Mesothelial cell of epicardium (in vitro differentiated cells): ENCODE measurements around the gene THEMIS. TPM values are rescaled to one million over a fixed set of nuclear protein-coding genes. Genes with fewer than 3 reads are reported as not detected.
"Not testable (repeated sequence)": the region's sequence is repeated elsewhere in the genome, so short reads cannot be mapped to it uniquely, and the experiment has no call there.

Source experiments
- DNase-seq, 2 experiments: peaks; one replicate each; pipeline ENCODE4 v3.0.0; 2021; ENCODE audit warnings: low spot score in 2 of 2; ENCODE audit not compliant: unreplicated experiment in 2 of 2
- H3K27ac Mint-ChIP-seq: 2 replicates; pipeline ENCODE4 v1.8.0; 2021; ENCODE audit warnings: mixed read lengths
- H3K27me3 Mint-ChIP-seq: 2 replicates; pipeline ENCODE4 v1.8.0; 2021; ENCODE audit warnings: low read depth, mixed read lengths
- H3K36me3 Mint-ChIP-seq: 2 replicates; pipeline ENCODE4 v1.8.0; 2021; ENCODE audit warnings: mixed read lengths
- H3K4me1 Mint-ChIP-seq: 2 replicates; pipeline ENCODE4 v1.8.0; 2021; ENCODE audit warnings: mixed read lengths
- H3K4me3 Mint-ChIP-seq: 2 replicates; pipeline ENCODE4 v1.8.0; 2021; ENCODE audit warnings: mild to moderate bottlenecking, moderate library complexity, mixed read lengths
- H3K9me3 Mint-ChIP-seq: 2 replicates; pipeline ENCODE4 v1.8.0; 2021; ENCODE audit warnings: mixed read lengths
- total RNA-seq: library from RNA; stranded (reverse); gene quantifications from 3 replicates; pipeline ENCODE4 v1.2.1, GENCODE V29; 2021
- TF ChIP-seq, protein P1 (sequence below): fragments of 200-600 bp; sonication (generic); IDR thresholded peaks from one replicate; pipeline ENCODE4 v1.5.0; 2021; ENCODE audit warnings: antibody characterized with exemption; ENCODE audit not compliant: unreplicated experiment

Gene THEMIS
- total RNA-seq, 1 donor from 2014 or later, result not detected

DNA sequence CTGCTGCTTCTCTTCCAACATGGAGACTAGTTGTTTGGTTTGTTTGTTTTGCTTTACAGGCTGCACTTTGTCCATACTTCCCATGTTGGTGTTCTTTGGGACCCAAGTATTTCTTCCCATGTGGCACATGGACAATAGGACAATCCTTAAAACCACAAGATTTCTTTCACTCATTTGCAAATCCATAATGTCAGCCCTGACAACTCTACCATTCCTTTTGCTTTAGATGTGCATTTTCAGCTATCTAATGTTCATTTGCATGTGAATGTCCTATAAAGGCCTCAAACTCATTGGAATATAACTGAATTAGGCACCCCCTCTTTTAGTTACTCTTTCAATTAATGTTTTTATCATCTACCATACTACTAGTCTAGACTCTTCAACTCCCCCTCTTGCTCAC is 16.7 kb downstream of the THEMIS start:
- H3K27me3 Mint-ChIP-seq, result no peaks in the 10 kb centered on the region
- H3K36me3 Mint-ChIP-seq, result no peaks in the 10 kb centered on the region
- no peak overlapping the region for H3K27ac Mint-ChIP-seq
- H3K4me3 Mint-ChIP-seq, result no peak overlapping the region
- peaks cover 10% of the 10 kb centered on the region for H3K9me3 Mint-ChIP-seq
- peaks cover 3% of the 10 kb centered on the region for H3K4me1 Mint-ChIP-seq
- no peak for DNase-seq
- TF ChIP-seq, protein P1, sequence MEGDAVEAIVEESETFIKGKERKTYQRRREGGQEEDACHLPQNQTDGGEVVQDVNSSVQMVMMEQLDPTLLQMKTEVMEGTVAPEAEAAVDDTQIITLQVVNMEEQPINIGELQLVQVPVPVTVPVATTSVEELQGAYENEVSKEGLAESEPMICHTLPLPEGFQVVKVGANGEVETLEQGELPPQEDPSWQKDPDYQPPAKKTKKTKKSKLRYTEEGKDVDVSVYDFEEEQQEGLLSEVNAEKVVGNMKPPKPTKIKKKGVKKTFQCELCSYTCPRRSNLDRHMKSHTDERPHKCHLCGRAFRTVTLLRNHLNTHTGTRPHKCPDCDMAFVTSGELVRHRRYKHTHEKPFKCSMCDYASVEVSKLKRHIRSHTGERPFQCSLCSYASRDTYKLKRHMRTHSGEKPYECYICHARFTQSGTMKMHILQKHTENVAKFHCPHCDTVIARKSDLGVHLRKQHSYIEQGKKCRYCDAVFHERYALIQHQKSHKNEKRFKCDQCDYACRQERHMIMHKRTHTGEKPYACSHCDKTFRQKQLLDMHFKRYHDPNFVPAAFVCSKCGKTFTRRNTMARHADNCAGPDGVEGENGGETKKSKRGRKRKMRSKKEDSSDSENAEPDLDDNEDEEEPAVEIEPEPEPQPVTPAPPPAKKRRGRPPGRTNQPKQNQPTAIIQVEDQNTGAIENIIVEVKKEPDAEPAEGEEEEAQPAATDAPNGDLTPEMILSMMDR, result no peak

DNA sequence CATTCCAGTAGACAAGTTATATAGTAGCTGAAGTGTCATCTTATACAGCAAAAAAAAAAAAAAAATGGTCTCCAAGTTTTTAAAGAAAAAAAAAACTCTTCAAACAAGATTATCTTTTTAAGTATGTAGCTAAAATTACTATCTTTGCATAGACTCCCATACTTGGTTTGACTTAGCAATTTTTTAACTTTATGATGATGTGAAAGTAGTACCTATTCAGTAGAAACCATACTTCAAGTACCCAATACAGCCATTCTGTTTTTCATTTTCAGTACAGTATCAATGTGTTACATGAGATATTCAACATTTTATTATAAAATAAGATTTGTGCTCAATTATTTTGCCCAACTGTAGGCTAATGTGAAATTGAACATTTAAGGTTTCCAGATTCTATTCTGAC is 18.9 kb downstream of the THEMIS start:
- H3K4me3 Mint-ChIP-seq, H3K4me1 Mint-ChIP-seq, H3K27ac Mint-ChIP-seq, H3K9me3 Mint-ChIP-seq, DNase-seq, H3K36me3 Mint-ChIP-seq, H3K27me3 Mint-ChIP-seq: not testable (repeated sequence)

DNA sequence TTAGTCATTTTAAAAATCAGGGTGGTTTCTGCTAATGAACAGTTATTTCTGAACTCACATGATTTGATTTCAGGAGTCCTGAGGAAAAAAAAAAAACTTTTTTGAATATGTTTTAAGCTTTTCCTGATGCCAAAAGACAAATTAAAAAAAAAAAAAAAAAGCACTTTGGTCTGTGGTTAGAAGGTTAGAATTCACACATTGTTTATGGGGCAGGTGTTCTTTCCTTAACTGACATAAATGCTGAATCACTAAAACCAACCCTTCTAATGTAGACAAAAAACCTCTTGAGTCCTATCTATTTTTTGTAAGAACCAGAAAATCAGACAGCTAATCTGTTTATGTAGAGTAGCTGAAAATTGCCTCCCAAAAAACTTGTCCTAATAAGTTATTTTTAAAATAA is 20.4 kb downstream of the THEMIS start:
- Mint-ChIP-seq H3K4me1 (peaks cover 3% of the 10 kb centered on the region), H3K27me3 (no peaks in the 10 kb centered on the region), H3K36me3 (no peaks in the 10 kb centered on the region), H3K9me3 (no peaks in the 10 kb centered on the region), H3K27ac (no peak overlapping the region), H3K4me3 (no peak overlapping the region)
- TF ChIP-seq, protein P1, result no peak
- DNase-seq, result no peak

DNA sequence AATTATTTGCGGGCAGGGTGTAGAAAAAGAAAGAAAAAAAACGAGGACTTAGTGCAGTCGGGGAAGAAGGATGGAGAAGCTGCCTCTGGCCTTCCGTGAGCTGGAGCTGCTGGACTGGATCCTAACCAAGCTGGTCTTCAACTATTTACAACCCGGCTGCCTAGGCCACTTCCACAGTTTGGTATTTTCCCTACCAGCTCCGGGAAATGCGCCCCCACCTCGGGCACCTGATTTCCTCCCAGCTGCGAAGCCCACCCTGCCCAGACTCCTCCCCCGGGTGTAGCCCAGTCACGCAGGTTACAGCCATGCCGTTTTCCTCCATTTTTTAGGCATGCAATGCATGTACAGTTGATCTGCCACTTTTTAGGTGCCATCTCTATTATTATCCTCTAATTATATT is 21.2 kb downstream of the THEMIS start:
- H3K27me3 Mint-ChIP-seq, result no peaks in the 10 kb centered on the region
- no peak overlapping the region for H3K27ac Mint-ChIP-seq
- H3K36me3 Mint-ChIP-seq, result no peaks in the 10 kb centered on the region
- no peaks in the 10 kb centered on the region for H3K9me3 Mint-ChIP-seq
- TF ChIP-seq, protein P1, result no peak
- DNase-seq, result peak; percentile 19 to 54
- peaks cover 3% of the 10 kb centered on the region for H3K4me1 Mint-ChIP-seq
- H3K4me3 Mint-ChIP-seq, result peak overlapping the region; percentile 54

DNA sequence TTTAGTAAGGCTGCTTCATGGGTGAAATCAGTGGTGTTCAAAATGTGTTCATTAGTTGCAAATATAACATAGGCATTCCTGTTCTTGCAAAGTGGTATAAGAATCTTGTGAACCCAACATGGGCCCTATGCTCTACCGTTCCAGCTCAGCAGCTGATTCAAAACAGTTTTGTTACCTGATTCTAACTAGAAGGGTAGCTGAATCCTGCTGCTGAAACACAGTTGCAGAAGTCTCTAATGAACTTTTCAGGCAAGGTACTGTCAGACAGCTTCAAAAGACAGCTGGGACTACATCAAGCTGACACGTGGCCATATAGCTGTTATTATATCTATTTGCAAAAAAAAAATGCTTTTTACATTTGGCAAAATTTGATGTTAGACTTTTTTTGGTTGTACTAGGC is 22.7 kb downstream of the THEMIS start:
- TF ChIP-seq, protein P1, result no peak
- no peaks in the 10 kb centered on the region for H3K27me3 Mint-ChIP-seq
- H3K4me1 Mint-ChIP-seq, result peaks cover 3% of the 10 kb centered on the region
- H3K9me3 Mint-ChIP-seq, result peaks cover 7% of the 10 kb centered on the region
- no peak overlapping the region for H3K27ac Mint-ChIP-seq
- no peak for DNase-seq
- H3K36me3 Mint-ChIP-seq, result no peaks in the 10 kb centered on the region
- H3K4me3 Mint-ChIP-seq, result no peak overlapping the region

DNA sequence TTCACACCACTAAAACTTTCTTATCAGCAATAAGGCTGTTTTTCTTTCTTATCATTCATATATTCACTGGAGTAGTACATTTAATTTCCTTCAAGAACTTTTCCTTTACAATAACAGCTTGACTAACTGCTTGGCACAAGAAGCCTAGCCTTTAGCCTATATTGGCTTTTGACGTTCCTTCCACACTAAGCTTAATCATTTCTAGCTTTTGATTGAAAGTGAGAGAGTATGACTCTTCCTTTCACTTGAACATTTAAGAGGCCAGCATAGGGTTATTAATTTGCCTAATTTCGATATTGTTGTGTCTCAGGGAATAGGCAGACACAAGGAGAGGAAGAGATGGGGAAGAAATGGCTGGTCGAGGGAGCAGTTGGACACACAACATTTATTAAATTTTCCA is 23.6 kb downstream of the THEMIS start:
- TF ChIP-seq, protein P1, result no peak

More for the DNA sequence above, 23.6 kb downstream of the THEMIS start:
- Mint-ChIP-seq H3K36me3 (no peaks in the 10 kb centered on the region), H3K9me3 (peaks cover 10% of the 10 kb centered on the region), H3K27ac (no peak overlapping the region), H3K4me1 (peaks cover 3% of the 10 kb centered on the region), H3K4me3 (no peak overlapping the region), H3K27me3 (no peaks in the 10 kb centered on the region)
- no peak for DNase-seq
